OCI-LY7 (cell line): ENCODE measurements around the gene GPR22.

ENCODE experiments used
- EZH2phosphoT487 ChIP-seq: fragments of 200-600 bp; sonication (generic); IDR thresholded peaks from 2 replicates; pipeline ENCODE4 v1.6.1; 2018; ENCODE audit warnings: low read depth, borderline replicate concordance, mild to moderate bottlenecking, mixed run types, antibody characterized with exemption, low read length, moderate library complexity, mixed read lengths
- TF ChIP-seq, protein P1 (sequence below): fragments of 200-600 bp; sonication (generic); conservative IDR thresholded peaks from 2 replicates; pipeline ENCODE4 v1.5.1; 2014; ENCODE audit warnings: mild to moderate bottlenecking, antibody characterized with exemption, low read length, moderate library complexity, mixed read lengths

DNA sequence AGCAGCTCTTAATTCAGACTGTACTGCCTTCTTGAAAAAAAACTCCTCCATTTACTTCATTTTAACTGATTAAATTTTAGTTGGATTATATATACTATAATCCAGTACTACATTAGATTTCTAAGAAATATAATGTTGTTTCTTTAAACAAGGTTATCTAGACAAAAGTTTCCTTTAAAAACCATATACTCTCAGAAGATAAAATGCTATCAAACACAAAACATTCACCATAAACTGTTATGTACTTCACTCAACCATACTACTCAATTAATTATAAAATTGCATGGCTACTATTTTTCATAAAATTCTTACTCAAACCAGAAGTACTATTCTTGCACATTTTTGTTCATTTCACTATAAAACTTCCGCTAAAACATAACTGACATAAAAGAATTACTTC lies 12.7 kb downstream of the GPR22 start:
- TF ChIP-seq, protein P1, sequence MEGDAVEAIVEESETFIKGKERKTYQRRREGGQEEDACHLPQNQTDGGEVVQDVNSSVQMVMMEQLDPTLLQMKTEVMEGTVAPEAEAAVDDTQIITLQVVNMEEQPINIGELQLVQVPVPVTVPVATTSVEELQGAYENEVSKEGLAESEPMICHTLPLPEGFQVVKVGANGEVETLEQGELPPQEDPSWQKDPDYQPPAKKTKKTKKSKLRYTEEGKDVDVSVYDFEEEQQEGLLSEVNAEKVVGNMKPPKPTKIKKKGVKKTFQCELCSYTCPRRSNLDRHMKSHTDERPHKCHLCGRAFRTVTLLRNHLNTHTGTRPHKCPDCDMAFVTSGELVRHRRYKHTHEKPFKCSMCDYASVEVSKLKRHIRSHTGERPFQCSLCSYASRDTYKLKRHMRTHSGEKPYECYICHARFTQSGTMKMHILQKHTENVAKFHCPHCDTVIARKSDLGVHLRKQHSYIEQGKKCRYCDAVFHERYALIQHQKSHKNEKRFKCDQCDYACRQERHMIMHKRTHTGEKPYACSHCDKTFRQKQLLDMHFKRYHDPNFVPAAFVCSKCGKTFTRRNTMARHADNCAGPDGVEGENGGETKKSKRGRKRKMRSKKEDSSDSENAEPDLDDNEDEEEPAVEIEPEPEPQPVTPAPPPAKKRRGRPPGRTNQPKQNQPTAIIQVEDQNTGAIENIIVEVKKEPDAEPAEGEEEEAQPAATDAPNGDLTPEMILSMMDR, result no peak
- no peak for TF ChIP-seq EZH2phosphoT487
